ENCODE results near the gene GRIP2.

Gene GRIP2

DNA sequence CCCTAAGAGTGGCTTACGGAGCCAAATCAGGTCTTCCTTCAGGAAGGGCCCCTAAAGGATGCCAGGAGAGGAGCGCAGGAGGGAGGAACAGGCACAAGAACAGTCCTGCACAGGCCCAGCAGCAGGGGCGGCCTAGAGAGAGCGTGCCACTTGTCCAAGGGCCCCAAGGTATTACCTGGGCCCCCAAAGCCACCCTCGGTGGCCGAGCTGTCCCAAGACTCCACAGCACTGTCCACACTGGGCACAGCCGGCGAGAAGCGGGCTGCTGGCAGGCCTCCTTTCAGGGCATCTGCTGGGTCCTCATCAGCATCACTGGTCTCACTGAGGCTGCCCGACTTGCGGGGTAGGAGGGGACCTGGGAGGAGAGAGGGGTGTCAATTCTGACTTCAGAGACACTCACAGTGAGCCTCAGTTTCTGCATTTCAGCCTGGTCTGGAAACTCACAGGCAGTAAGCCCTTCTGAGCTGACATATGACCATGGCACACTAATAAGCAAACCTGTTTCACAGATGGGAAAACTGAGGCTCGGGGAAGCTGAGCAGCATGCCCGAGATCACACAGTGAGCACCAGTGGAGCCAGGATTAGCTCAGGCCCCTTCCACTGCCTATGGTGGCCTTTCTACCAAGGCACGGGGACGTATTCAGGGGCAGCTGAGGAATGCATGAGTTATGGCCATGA, 33.4 kb downstream of the GRIP2 start:
- no peak for DNase-seq (ENCODE audit: low read depth in 2 of 2)

DNA sequence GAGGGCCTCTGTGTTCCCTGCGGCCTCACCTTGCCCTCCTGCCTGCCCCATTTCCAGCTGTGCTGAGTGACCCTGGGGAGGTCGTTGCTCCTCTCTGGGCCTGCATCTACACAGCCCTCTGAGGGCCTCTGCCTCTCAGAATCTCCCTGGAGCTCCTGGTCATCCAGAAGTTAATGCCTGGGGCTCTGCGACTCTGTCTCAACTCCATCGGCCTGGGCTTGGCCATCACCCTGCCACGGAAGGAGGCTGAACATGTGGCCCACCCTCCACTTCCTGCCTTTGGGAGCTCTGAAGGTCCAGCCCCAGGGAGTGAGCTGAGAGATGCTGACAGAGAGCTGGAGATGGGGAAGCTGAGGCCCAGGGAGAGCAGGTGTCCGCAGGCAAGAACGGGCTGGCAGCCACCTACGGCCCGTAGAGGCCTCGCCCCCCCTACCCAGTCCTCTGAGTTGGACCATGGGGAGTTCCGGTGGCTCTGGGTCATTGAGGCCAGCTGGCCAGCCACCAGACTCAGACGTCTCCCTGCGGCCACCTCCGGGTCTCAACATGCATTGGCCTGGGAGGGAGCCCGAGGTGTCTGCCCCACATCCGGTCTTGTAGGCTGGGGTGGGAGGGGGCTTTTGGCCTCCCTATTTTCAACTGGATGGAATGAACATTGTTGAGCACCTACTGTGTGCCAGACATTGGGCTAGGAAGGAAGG, 34.2 kb downstream of the GRIP2 start:
- no peak for DNase-seq (ENCODE audit: low read depth in 2 of 2)

DNA sequence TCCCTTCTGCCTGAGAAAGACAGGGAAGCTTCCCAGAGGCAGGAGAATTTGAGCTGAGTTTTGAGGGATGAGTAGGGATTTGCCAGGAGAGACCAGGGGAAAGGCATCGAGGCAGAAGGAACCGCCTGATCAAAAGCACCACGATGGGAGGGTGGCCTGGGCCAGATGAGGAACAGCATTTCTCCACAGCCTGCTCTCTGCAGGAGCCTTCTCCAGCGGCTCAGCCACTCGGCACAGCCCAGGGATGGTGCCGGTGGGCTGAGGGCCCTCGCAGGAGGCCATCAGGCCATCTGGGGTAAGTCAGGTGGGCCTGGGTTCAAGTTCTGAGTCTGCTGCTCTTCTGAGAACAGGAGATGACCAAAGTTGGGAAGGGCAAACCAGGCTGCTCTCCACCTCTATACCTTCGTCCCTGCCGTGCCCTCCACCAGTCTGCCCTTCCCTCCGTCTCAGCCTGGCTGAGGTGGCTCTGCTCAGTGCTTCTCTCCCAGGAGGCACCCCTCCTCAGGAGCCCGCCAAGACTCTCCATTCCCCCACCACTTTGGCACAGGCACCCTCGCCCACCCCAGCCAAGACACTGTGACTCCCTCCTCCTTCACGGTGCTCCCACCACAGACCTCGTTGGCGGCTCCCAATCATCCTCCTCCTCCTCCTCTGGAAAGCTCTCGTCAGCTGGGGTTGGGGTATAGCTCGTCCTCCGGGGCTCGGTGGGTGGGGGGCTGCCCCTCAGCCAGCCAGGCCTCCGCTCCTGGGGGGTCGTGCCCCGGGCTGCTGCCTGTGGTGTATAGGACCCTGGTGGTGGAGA, 34.9 kb downstream of the GRIP2 start:
- DNase-seq (ENCODE audit: low read depth in 2 of 2) = no peak

- no peak for DNase-seq (ENCODE audit: low read depth in 2 of 2)
These were observed 36.5 kb downstream of the GRIP2 start for GRCh38 chr3:14503706-14504065.

DNA sequence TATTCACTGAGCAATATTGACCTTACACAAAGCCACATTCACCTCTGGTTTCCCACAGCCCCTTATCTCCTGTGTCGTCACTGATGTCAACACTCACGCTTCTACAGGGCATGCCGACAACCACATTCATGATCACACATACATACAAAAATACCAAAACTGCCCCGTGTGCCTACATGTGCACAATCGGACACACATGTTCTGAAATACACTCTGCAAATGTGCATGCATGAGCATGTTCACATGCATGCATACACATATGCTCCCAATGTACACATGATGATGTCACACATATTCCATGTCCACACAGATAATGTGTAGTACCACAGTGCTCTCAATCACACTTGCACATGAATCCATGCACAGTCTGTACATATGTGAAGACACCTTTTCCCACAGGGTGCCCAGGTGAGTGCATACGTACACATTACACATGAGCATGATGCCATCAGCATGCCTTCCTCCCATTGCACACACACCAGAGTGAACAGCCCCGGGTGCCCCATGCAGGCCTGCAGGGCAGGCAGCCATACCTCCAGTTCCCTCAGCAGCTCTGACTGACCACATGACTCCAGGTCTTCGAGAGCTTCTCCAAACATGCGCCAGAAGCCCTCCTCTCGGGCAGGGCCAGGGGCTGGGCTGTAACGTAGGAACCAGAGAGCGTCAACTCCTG, 37.0 kb downstream of the GRIP2 start:
- no peak for DNase-seq (ENCODE audit: low read depth in 2 of 2)

DNA sequence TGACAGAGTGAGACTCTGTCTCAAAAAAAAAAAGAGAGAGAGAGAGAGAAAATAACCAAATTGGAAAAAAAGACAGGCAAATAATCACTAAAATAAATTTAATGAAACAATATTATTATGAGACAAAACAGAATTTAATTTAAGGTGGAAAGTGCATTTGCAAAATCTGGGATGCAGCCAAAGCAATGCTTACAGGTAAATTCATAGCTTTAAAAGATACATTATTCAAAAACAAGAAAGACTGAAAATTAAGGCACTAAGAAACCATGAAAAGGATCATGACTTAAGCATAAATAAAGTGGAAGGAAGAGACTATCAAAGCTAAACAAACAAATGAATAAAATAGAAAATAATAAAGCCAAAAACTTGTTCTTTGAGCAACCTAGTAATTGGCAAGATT, 37.7 kb downstream of the GRIP2 start:
- DNase-seq (ENCODE audit: low read depth in 2 of 2) = no peak

GRCh38 chr3:14497321-14497720, 42.8 kb downstream of the GRIP2 start:
- DNase-seq (ENCODE audit: low read depth in 2 of 2) = no peak

- DNase-seq (ENCODE audit: low read depth in 2 of 2) = no peak
These were observed 43.8 kb downstream of the GRIP2 start for GRCh38 chr3:14496351-14496750.

GRCh38 chr3:14494973-14495300, 45.2 kb downstream of the GRIP2 start:
- no peak for DNase-seq (ENCODE audit: low read depth in 2 of 2)

- DNase-seq (ENCODE audit: low read depth in 2 of 2) = no peak
These were observed 45.7 kb downstream of the GRIP2 start for GRCh38 chr3:14494279-14494972.

DNA sequence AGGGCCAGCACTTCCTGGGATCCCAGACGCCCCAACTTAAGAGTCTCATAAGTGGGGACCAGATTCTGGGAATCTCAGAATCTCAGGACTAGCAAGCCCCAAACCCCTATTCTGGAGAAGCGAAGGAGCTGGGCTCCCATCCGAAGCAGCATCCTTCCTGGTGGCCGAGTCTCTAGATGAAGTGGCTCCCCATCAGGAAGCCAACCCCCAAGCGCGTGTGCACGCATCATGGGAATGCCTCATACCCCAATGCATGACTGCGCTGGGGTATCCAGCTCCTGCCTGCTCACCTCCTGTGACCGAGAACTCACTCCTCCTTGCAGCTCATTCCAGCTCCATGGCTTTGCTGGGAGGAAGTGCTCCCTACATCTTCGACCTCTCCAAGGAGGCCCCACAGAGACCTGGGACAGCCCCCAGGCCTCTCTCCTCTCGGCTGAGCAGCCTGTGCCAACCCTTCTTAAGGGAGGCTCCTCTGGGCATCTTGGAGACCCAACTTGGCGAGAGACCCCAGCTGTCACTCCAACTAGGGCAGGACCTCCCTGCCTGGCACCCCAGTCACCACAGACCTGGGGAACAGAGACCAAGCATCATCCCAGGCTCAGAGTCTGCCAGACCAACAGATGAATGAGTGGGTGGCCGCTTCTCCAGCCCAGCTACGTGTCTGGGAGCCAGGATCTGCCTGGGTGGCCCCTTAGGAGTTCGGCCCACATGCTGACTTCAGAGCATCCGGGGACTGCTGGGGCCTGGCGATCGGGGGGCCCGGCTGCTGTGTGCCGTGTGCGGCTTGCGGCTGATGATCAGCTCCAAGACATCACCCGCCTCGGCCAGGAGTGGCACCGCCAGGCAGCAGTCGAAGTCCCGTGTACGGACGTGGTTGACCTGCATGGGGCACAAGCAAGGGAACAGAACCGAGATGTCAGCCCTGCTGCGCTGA, 46.9 kb downstream of the GRIP2 start:
- no peak for DNase-seq (ENCODE audit: low read depth in 2 of 2)

DNA sequence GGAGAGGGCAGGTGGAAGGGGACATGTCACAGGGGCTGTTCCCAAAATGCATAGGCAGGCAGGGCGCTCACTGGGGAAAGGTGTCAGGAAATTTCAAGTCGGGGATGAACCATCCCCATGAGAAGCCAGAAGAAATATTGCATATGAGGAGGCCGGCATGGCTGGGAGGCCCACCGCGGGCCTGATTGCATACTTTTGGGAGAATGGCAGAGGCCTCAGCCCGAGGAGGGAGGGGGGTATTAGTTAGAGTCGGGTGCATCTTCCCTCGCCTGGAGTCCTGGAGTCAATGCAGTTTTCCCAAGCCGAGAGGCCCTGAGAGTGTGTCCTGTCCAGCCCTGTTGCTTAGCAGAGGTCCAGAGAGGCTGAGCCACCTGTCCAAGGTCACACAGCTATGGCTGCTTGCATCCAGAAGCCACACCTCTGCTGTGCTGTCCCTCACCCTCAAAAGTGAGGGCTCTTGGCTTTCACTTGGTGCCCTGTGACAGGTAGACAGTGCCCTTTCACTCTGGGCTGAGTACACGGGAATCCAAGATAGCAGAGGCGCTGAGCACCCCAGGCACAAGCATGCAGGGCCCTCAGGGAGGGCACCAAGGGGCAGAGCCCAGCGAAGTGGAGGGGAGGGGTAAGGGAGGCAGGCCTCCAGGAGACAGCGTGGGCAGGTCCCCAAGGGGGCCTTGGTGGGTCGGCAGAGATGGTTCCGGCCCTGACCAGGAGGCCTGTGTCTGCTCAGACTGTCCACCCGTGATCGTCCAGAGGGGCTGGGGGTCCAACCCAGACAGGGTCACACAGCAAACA, 48.5 kb downstream of the GRIP2 start:
- no peak for DNase-seq (ENCODE audit: low read depth in 2 of 2)

- DNase-seq (ENCODE audit: low read depth in 2 of 2) = no peak
These were observed 49.3 kb downstream of the GRIP2 start for GRCh38 chr3:14490831-14491230.

DNA sequence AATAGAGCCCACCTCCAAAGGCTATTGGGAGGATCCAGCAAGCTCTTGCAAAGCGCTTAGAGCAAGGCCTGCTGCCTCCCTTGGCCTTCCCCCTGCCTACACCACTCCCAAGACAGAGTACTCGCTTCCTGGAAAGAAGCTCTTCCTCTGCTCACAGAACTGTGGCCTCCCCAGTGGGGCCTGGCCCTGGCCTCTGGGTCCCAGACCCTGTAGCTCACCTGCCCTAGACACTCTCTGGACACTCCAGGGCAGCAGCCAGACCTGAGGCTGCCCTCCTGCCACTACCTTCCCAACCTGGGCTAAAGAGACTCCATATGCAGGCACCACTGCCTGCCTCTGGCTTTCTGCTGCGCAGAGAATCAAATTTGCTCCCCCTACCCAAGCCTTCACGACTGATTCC, 49.9 kb downstream of the GRIP2 start:
- DNase-seq (ENCODE audit: low read depth in 2 of 2) = no peak

DNA sequence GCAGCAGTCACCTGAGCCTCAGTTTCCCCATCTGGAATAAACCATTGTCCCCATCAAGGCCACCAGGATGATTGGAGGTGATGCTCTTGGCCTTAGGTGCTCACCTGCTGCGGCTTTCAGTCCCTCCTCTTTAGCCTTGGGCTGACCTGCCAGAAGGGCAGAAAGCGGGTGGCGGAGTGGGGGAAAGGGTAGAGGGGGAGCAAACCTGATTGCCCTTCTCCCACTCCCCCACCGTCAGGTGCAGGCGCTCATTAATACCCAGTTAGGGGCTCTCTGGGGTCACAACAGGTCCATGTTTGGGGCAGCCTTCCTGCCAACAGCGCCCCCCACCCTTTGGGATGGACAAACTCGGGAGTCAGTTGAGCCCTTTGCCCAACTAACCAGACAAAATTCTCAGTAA, 50.5 kb downstream of the GRIP2 start:
- no peak for DNase-seq (ENCODE audit: low read depth in 2 of 2)

GRCh38 chr3:14488286-14489041, 51.7 kb downstream of the GRIP2 start:
- no peak for DNase-seq (ENCODE audit: low read depth in 2 of 2)

DNA sequence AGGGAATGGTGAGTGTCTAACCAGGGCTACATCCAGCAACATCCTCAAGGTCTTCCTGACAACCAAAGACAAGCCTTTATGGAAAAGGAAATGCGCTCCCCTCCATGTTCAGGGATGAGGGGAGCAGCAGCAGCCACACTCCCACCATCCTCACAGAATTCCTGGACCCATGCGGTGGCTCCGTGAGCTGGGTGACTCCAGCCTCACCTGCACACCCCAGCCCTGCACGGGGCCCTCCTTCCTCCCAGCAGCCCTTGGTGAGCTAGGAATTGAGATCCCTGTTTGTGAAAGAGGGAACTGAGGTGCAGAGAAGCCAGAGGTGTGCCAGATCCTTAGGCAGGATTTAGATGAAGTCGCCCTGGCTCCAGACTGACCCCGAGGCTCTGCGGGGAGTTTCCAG, 52.3 kb downstream of the GRIP2 start:
- no peak for DNase-seq (ENCODE audit: low read depth in 2 of 2)

GRCh38 chr3:14487086-14487485, 53.1 kb downstream of the GRIP2 start:
- no peak for DNase-seq (ENCODE audit: low read depth in 2 of 2)

GRCh38 chr3:14486460-14486859, 53.7 kb downstream of the GRIP2 start:
- DNase-seq (ENCODE audit: low read depth in 2 of 2) = no peak

Data from stimulated activated CD8-positive, alpha-beta memory T cell treated with anti-CD3 and anti-CD28 coated beads, Interleukin-2, amount 100 ng/mL, for 1 hour (primary cell).